ENCODE results near the gene CEP128. TPM values are rescaled to one million over a fixed set of nuclear protein-coding genes. Genes with fewer than 3 reads are reported as not detected.
"Not testable (repeated sequence)": the region's sequence is repeated elsewhere in the genome, so short reads cannot be mapped to it uniquely, and the experiment has no call there.

CEP128 gene
- total and polyA plus RNA-seq, 8 donors = 4.8 to 10.1 (median 7.5) TPM

- Histone ChIP-seq H3K9me3 (no peaks in the 10 kb centered on the region), H3K36me3 (no peaks in the 10 kb centered on the region), H3K27ac (no peak within 1 kb of the TSS), H3K4me3 (peak within 1 kb of the TSS; percentile 40 to 41), H3K4me1 (peaks cover 5 to 11% of the 10 kb centered on the region in 2 donors), H3K27me3 (peaks cover 0 to 13% of the 10 kb centered on the region in 2 donors)
- DNase-seq (peak in 3 of 4 donors; percentile 4 to 59 (median 36)), ATAC-seq (peak; percentile 76)
- TF ChIP-seq, protein P1, sequence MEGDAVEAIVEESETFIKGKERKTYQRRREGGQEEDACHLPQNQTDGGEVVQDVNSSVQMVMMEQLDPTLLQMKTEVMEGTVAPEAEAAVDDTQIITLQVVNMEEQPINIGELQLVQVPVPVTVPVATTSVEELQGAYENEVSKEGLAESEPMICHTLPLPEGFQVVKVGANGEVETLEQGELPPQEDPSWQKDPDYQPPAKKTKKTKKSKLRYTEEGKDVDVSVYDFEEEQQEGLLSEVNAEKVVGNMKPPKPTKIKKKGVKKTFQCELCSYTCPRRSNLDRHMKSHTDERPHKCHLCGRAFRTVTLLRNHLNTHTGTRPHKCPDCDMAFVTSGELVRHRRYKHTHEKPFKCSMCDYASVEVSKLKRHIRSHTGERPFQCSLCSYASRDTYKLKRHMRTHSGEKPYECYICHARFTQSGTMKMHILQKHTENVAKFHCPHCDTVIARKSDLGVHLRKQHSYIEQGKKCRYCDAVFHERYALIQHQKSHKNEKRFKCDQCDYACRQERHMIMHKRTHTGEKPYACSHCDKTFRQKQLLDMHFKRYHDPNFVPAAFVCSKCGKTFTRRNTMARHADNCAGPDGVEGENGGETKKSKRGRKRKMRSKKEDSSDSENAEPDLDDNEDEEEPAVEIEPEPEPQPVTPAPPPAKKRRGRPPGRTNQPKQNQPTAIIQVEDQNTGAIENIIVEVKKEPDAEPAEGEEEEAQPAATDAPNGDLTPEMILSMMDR (IDR thresholded peaks at IDR 0.05) = no peak
- intact Hi-C loops (cut with DNase I) = loop anchor here in 1 of 2 donors (10.0 kb wide), 1 partner anchor 209 kb away; no protein-coding TSS in a partner anchor
Observed at GRCh38 chr14:80955416-80955941, 13.9 kb upstream of the CEP128 start, which contains the start of gene TSHR. Gene TSHR (plus strand): TSS chr14:80955621. CDS start chr14:80955681, 60 bp downstream.

- intact Hi-C loops (cut with DNase I) = loop anchor here in 1 of 2 donors (10.0 kb wide), 1 partner anchor 210 kb away; no protein-coding TSS in a partner anchor
- DNase-seq (peak; percentile 62 to 94 (median 78)), ATAC-seq (peak; percentile 98)
- H3K9me3 ChIP-seq = no peaks in the 10 kb centered on the region
- no peak overlapping the region for H3K27ac ChIP-seq
- H3K36me3 ChIP-seq = no peaks in the 10 kb centered on the region
- peaks cover 0 to 13% of the 10 kb centered on the region in 2 donors for H3K27me3 ChIP-seq
- TF ChIP-seq, protein P1 (IDR thresholded peaks at IDR 0.05) = peak; percentile 59 to 77
- peaks cover 5 to 11% of the 10 kb centered on the region in 2 donors for H3K4me1 ChIP-seq
- peak overlapping the region; percentile 40 to 41 for H3K4me3 ChIP-seq
Observed at GRCh38 chr14:80954687-80955299, 13.3 kb upstream of the CEP128 start.

GRCh38 chr14:80953211-80953610 lies 11.7 kb upstream of the CEP128 start:
- intact Hi-C loops (cut with DNase I) = loop anchor here in 1 of 2 donors (10.0 kb wide), 1 partner anchor 212 kb away; no protein-coding TSS in a partner anchor
- H3K27me3 ChIP-seq = peaks cover 0 to 13% of the 10 kb centered on the region in 2 donors
- not testable (repeated sequence) for H3K36me3 ChIP-seq, H3K9me3 ChIP-seq, ATAC-seq, H3K27ac ChIP-seq, H3K4me3 ChIP-seq
- DNase-seq = peak in 1 of 4 donors; percentile 57
- peaks cover 5 to 11% of the 10 kb centered on the region in 2 donors for H3K4me1 ChIP-seq

GRCh38 chr14:80951491-80951890 lies 10.0 kb upstream of the CEP128 start:
- H3K27me3 ChIP-seq = peaks cover 0 to 13% of the 10 kb centered on the region in 2 donors
- intact Hi-C loops (cut with DNase I) = loop anchor here in 1 of 2 donors (10.0 kb wide), 1 partner anchor 213 kb away; no protein-coding TSS in a partner anchor
- no peak for ATAC-seq
- TF ChIP-seq, protein P1 (IDR thresholded peaks at IDR 0.05) = no peak
- no peak overlapping the region for H3K4me3 ChIP-seq
- DNase-seq = no peak
- H3K9me3 ChIP-seq = no peaks in the 10 kb centered on the region
- H3K4me1 ChIP-seq = peaks cover 5 to 11% of the 10 kb centered on the region in 2 donors
- no peaks in the 10 kb centered on the region for H3K36me3 ChIP-seq
- no peak overlapping the region for H3K27ac ChIP-seq

DNA sequence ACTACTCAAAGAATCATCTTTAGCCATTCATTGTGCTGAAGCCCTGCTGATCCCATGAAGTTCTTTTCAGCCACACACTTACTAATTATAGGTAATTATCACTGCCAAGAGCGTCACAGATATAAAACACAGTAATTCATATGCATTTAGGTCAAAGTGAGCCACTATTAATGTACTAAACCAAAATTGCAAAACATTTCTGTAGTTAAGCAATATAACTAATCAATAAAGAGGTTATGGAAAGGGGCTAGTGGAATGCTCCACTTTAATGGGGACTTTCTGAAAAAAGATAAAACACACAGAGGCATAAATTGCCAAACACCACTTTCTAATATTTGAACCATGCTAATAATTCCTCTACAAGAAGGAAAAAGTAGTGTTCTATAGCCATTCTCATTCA lies 6.8 kb upstream of the CEP128 start:
- Histone ChIP-seq H3K4me3 (no peak overlapping the region), H3K27ac (no peak overlapping the region), H3K27me3 (no peaks in the 10 kb centered on the region), H3K4me1 (no peaks in the 10 kb centered on the region), H3K9me3 (no peaks in the 10 kb centered on the region), H3K36me3 (no peaks in the 10 kb centered on the region)
- TF ChIP-seq, protein P1 (IDR thresholded peaks at IDR 0.05) = no peak
- ATAC-seq = no peak
- no peak for DNase-seq
- intact Hi-C loops (cut with DNase I) = no loop called here
